GM18508 (cell line): ENCODE results near the gene RXFP2.

Experiments used
- ATAC-seq: cut with Tn5 transposase; IDR thresholded peaks from one replicate; pipeline ENCODE4 v1.9.1; 2021; ENCODE audit warnings: moderate number of reproducible peaks; ENCODE audit not compliant: insufficient read depth, unreplicated experiment

RXFP2 gene

GRCh38 chr13:31815361-31816144 is 76.2 kb downstream of the RXFP2 start:
- no peak for ATAC-seq

- no peak for ATAC-seq
Observed at GRCh38 chr13:31818236-31818635, 78.9 kb downstream of the RXFP2 start.

GRCh38 chr13:31824705-31825517 is 85.6 kb downstream of the RXFP2 start:
- no peak for ATAC-seq

GRCh38 chr13:31826521-31826920 is 87.2 kb downstream of the RXFP2 start:
- no peak for ATAC-seq

GRCh38 chr13:31827707-31828106 is 88.4 kb downstream of the RXFP2 start:
- no peak for ATAC-seq

GRCh38 chr13:31835932-31836331 is 96.6 kb downstream of the RXFP2 start:
- no peak for ATAC-seq

- no peak for ATAC-seq
Observed at GRCh38 chr13:31843044-31843443, 103.7 kb downstream of the RXFP2 start.

GRCh38 chr13:31846182-31846938 is 107.0 kb downstream of the RXFP2 start:
- peak; percentile 87 for ATAC-seq

GRCh38 chr13:31846961-31847752 is 107.8 kb downstream of the RXFP2 start:
- ATAC-seq, result no peak

GRCh38 chr13:31848621-31849020 is 109.3 kb downstream of the RXFP2 start:
- ATAC-seq, result no peak

GRCh38 chr13:31849206-31849605 is 109.9 kb downstream of the RXFP2 start:
- ATAC-seq, result no peak

GRCh38 chr13:31850041-31850555 is 110.8 kb downstream of the RXFP2 start:
- ATAC-seq, result no peak

- ATAC-seq, result no peak
Observed at GRCh38 chr13:31851216-31851615, 111.9 kb downstream of the RXFP2 start.
